Sigmoid colon (tissue), 7 donors: ENCODE measurements around the gene COX4I1. TPM values are rescaled to one million over a fixed set of nuclear protein-coding genes. Genes with fewer than 3 reads are reported as not detected.

Source experiments
- DNase-seq: peaks from one replicate; pipeline ENCODE4 v3.0.0-alpha.2; 2019
- H3K27ac ChIP-seq, 4 donors: fragments of 200-600 bp; sonication (generic); one replicate each; pipeline ENCODE4 v1.5.1; 2016 to 2019; ENCODE audit warnings: mild to moderate bottlenecking in 1 of 4
- H3K27me3 ChIP-seq, 3 donors: fragments of 200-600 bp; sonication (generic); one replicate each; pipeline ENCODE4 v1.5.1; 2019; ENCODE audit warnings: mild to moderate bottlenecking in 1 of 3
- H3K36me3 ChIP-seq, 4 donors: fragments of 200-600 bp; sonication (generic); one replicate each; pipeline ENCODE4 v1.5.1; 2016 to 2019
- H3K4me1 ChIP-seq, 4 donors: fragments of 200-600 bp; sonication (generic); one replicate each; pipeline ENCODE4 v1.5.1; 2017 to 2019
- H3K4me3 ChIP-seq, 4 donors: fragments of 200-600 bp; sonication (generic); one replicate each; pipeline ENCODE4 v1.5.1; 2017 to 2019; ENCODE audit warnings: mild to moderate bottlenecking in 2 of 4, moderate library complexity in 1 of 4
- H3K9me3 ChIP-seq, 4 donors: fragments of 200-600 bp in 3 of 4; sonication (generic) in 3 of 4; one replicate each; pipeline versions ENCODE4 v1.5.1 to v1.6.1; 2013 to 2019
- EP300 ChIP-seq, 4 donors: sonication (generic); formaldehyde crosslinking; IDR thresholded peaks; one replicate each; pipeline ENCODE4 v1.6.1; 2017; ENCODE audit warnings: antibody characterized with exemption in 4 of 4
- POLR2A ChIP-seq, 2 donors: fragments of 450-650 bp; IDR thresholded peaks; one replicate each; pipeline ENCODE4 v1.6.1; 2016; ENCODE audit warnings: antibody characterized with exemption in 2 of 2, mild to moderate bottlenecking in 2 of 2, moderate library complexity in 2 of 2
- POLR2AphosphoS5 ChIP-seq, 4 donors: sonication (generic); formaldehyde crosslinking; IDR thresholded peaks; one replicate each; pipeline ENCODE4 v1.6.1; 2017; ENCODE audit warnings: antibody characterized with exemption in 4 of 4
- WGBS, 2 donors: extraction: QIAGEN DNeasy Blood & Tissue Kit; methylation state at CpG; one replicate each; pipeline ENCODE4 v1.1.7; 2013; 5-methylcytosine and 5-hydroxymethylcytosine counted together
- intact Hi-C: fragments of 100-400 bp; cut with DNase I; formaldehyde crosslinking; loops from one replicate; pipeline ENCODE4 v1.15.1; 2023
- polyA plus RNA-seq, 3 donors: library from polyadenylated mRNA; stranded (reverse); fragments of 200-250 nt; gene quantifications; one replicate each; pipeline ENCODE4 v1.2.3, GENCODE V29; 2013
- total RNA-seq, 4 donors: library from RNA; depleted of rRNA; stranded (reverse); fragments of >200 nt; gene quantifications; one replicate each; pipeline ENCODE4 v1.1.0, GENCODE V29; 2016
- TF ChIP-seq, protein P1 (sequence below), 4 experiments: fragments of 450-650 bp in 3 of 4; fragments of 200-600 bp in 1 of 4; IDR thresholded peaks; one replicate each; pipeline ENCODE4 v1.5.1; 2016 to 2019; ENCODE audit warnings: antibody characterized with exemption in 4 of 4, mild to moderate bottlenecking in 3 of 4, moderate library complexity in 2 of 4
- donor health status: healthy with polysubstance abuse.
- donor health status: Bipolar disorder and iron deficiency.
- donor health status: healthy.

The COX4I1 gene
- total and polyA plus RNA-seq, 7 donors: 700 to 1,922 (median 868) TPM

DNA sequence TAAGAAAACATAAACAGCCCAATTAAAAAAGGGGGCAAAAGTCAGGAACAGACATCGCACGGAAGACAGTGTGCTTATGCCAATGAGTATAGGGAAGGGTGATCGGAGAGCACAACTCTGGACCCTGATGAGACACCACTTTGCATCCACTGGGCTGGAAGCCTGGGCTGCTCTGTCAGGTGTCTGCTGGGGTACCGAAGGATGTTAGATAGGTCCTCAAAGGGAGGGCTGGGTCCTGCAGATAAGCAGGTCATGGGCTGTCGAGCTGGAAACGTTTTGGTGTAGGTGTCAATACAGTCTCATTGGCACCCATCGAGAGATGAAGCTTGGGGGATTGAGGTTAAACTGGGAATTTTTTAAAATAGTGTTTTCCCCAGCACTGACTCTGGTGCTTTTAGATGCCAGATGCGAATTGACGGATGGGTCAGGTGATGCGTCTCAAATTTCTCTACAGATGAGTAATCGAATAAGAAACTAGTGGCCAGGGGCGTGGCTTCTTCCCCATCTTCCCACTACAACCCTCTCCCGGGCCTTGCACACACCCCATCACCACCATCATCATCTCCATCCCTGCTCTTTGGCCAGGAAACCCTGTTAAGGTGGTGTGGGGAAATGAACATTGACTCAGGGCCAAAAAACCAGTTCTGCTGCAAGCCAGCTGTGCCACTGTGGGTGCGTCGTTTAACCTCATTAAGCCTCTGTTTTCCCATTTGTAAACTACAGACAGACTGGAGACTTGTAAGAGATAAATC, 51.7 kb downstream of the COX4I1 start:
- H3K27me3 ChIP-seq: peaks cover 0 to 2% (median 0%) of the 10 kb centered on the region in 3 donors
- intact Hi-C loops: no loop called here
- TF ChIP-seq, protein P1, sequence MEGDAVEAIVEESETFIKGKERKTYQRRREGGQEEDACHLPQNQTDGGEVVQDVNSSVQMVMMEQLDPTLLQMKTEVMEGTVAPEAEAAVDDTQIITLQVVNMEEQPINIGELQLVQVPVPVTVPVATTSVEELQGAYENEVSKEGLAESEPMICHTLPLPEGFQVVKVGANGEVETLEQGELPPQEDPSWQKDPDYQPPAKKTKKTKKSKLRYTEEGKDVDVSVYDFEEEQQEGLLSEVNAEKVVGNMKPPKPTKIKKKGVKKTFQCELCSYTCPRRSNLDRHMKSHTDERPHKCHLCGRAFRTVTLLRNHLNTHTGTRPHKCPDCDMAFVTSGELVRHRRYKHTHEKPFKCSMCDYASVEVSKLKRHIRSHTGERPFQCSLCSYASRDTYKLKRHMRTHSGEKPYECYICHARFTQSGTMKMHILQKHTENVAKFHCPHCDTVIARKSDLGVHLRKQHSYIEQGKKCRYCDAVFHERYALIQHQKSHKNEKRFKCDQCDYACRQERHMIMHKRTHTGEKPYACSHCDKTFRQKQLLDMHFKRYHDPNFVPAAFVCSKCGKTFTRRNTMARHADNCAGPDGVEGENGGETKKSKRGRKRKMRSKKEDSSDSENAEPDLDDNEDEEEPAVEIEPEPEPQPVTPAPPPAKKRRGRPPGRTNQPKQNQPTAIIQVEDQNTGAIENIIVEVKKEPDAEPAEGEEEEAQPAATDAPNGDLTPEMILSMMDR (IDR thresholded peaks at IDR 0.05): no peak
- TF ChIP-seq EP300 (IDR thresholded peaks at IDR 0.05): no peak
- TF ChIP-seq POLR2AphosphoS5 (IDR thresholded peaks at IDR 0.05): no peak
- TF ChIP-seq POLR2A (IDR thresholded peaks at IDR 0.05): no peak
- H3K27ac ChIP-seq: no peak overlapping the region
- peak; percentile 28 for DNase-seq
- no peaks in the 10 kb centered on the region for H3K4me1 ChIP-seq
- H3K9me3 ChIP-seq: no peaks in the 10 kb centered on the region
- no peak overlapping the region for H3K4me3 ChIP-seq
- H3K36me3 ChIP-seq: no peaks in the 10 kb centered on the region
- WGBS, 2 donors: 69 to 76% methylated on average over 15 of the region's 15 CpGs

DNA sequence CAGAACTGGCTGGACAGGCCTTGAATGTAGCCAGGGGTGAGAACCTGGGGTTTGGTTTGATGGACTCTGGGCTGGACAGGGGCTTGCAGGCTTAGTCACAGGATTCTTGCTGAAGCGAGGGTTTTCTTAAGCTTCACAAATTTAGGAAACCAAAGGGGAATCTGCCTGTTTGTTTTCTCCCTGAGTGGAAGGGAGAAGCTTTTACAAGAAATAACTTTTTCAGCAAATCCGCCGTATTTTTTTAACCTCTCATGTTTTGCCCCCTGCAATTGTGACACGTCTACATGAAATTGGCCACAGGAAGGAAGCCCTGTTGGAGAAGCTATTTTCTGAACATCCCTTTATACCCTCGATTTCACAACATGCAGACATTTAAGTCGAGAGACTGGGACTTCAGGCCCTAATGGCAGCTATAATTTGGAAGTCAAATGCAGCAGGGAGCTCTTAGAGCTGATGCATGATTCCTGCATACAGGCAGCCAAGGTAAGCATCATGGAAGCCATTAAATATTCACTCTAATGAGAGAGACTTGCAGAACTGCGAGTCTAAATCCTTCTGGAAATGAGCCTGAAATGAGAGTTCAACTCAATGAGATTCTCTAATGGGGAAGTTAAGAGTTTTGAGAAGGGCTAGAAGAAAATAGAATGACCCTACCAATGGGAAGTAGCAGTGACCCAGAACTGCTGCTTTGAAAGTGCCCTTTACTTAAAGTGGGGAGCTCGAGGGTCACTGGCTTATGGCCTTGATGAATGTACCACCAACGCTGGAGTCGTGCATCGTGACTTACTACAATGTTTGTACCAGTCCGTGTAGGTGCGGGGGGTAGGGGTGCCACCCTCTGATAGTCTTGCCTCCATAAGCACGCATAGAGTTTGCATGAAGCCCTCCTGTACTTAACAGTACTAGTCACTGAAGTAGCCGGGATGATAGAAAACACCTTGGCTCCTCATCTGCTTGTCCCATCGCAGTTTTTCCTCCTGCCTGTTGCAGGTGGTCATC, 54.4 kb downstream of the COX4I1 start:
- Histone ChIP-seq H3K27me3 (no peaks in the 10 kb centered on the region), H3K27ac (peak overlapping the region in 2 of 4 donors; percentile 1 to 4), H3K36me3 (no peaks in the 10 kb centered on the region), H3K4me3 (no peak overlapping the region), H3K9me3 (no peaks in the 10 kb centered on the region), H3K4me1 (no peaks in the 10 kb centered on the region)
- 75 to 83% methylated on average over 16 of the region's 16 CpGs for WGBS, 2 donors
- DNase-seq: peak; percentile 54
- intact Hi-C loops: no loop called here
- TF ChIP-seq EP300 (IDR thresholded peaks at IDR 0.05) (no peak), POLR2AphosphoS5 (IDR thresholded peaks at IDR 0.05) (no peak), POLR2A (IDR thresholded peaks at IDR 0.05) (no peak)
- TF ChIP-seq, protein P1 (IDR thresholded peaks at IDR 0.05): no peak

DNA sequence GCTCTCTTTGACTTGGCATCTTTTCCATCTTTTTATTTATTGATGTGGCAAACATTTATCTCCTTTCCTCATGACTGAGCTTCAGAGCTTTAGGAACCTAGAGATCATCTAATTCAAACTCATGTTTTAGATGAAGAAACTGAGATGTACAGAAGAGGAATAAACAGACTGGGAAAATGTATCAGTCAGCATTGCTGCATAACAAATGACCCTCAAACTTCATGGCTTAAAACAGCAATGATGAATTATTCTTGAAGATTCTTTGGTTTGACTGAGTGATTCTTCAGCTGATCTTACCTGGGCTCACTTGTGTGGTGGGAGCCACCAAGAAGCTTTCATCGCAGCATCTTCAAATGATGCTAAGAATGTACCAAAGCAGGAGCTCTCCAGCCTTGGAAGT, 55.4 kb downstream of the COX4I1 start:
- 95 to 97% methylated on average over 1 of the region's 1 CpG for WGBS, 2 donors
- H3K36me3 ChIP-seq: no peaks in the 10 kb centered on the region
- no peaks in the 10 kb centered on the region for H3K4me1 ChIP-seq
- no peak for DNase-seq
- TF ChIP-seq EP300 (IDR thresholded peaks at IDR 0.05) (no peak), POLR2A (IDR thresholded peaks at IDR 0.05) (no peak), POLR2AphosphoS5 (IDR thresholded peaks at IDR 0.05) (no peak)
- TF ChIP-seq, protein P1 (IDR thresholded peaks at IDR 0.05): no peak
- intact Hi-C loops: no loop called here
- H3K4me3 ChIP-seq: no peak overlapping the region
- H3K27ac ChIP-seq: no peak overlapping the region
- H3K9me3 ChIP-seq: no peaks in the 10 kb centered on the region
- no peaks in the 10 kb centered on the region for H3K27me3 ChIP-seq

DNA sequence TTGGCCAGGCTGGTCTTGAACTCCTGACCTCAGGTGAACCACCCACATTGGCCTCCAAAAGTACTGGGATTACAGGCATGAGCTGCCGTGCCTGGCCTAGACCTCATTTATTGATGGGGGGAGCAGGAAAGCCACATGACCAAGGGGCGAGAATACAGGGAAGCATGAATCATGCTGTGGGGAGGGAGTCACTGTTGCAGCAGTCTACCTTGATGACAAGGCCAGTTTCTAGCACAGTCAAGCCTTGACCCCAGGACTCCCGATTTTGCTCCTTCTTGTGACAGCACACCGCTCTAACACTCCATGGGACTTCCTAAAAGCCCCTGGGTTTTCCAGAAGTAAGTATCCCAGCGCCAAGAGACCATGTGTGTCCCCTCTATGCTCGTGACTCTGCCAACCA, 56.6 kb downstream of the COX4I1 start:
- intact Hi-C loops: no loop called here
- 83 to 87% methylated on average over 6 of the region's 6 CpGs for WGBS, 2 donors

More for the DNA sequence above, 56.6 kb downstream of the COX4I1 start:
- no peaks in the 10 kb centered on the region for H3K36me3 ChIP-seq
- DNase-seq: no peak
- TF ChIP-seq EP300 (IDR thresholded peaks at IDR 0.05): no peak
- TF ChIP-seq POLR2A (IDR thresholded peaks at IDR 0.05): no peak
- TF ChIP-seq, protein P1 (IDR thresholded peaks at IDR 0.05): no peak
- no peak for TF ChIP-seq POLR2AphosphoS5 (IDR thresholded peaks at IDR 0.05)
- H3K9me3 ChIP-seq: no peaks in the 10 kb centered on the region
- H3K4me1 ChIP-seq: no peaks in the 10 kb centered on the region
- no peak overlapping the region for H3K4me3 ChIP-seq
- no peaks in the 10 kb centered on the region for H3K27me3 ChIP-seq
- no peak overlapping the region for H3K27ac ChIP-seq
